Pulmonary artery endothelial cell (primary cell): ENCODE data around the gene HEATR5B. TPM values are rescaled to one million over a fixed set of nuclear protein-coding genes. Genes with fewer than 3 reads are reported as not detected.
"Not testable (repeated sequence)": the region's sequence is repeated elsewhere in the genome, so short reads cannot be mapped to it uniquely, and the experiment has no call there.

Source experiments
- DNase-seq: peaks from one replicate; pipeline ENCODE4 v3.0.0-alpha.2; 2011; ENCODE audit warnings: low read depth, low spot score
- total RNA-seq: library from RNA; depleted of rRNA; stranded (reverse); fragments of >200 nt; gene quantifications from 2 replicates; pipeline ENCODE4 v1.2.3, GENCODE V29; 2014

HEATR5B gene
- total RNA-seq, 1 donor from 2014 or later = 27.1 TPM

DNA sequence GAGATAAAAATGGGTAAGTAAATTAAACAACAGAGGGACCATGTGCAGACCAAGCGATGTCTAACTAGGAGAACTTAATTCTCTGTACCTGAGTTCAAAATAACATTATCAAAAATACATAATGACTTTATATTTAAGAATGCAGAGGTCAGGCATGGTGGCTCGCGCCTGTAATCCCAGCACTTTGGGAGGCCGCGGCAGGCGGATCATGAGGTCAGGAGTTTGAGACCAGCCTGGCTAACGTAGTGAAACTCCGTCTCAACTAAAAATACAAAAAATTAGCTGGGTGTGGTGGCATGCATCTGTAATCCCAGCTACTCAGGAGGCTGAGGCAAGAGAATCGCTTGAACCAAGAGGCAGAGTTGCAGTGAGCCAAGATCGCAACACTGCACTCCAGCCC lies 138.9 kb downstream of the HEATR5B start:
- not testable (repeated sequence) for DNase-seq

DNA sequence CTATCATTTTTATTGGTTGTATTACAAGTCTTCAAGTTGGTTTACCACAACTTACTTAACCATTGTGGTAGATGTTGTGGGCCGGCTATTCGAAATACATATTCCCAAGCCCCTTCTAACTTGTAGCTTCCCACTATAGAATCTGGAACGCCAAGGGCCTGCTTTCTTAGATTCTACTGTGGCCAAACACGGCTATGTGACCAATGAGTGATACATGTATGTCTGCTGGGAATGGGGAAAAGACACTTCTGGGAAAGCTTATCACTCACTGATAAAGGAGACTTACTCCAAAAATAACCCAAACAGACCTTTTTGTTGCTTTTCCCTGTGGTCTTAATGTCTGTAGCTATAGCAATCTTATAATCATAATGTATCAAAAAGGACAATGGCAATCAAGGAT lies 142.3 kb downstream of the HEATR5B start:
- no peak for DNase-seq

DNA sequence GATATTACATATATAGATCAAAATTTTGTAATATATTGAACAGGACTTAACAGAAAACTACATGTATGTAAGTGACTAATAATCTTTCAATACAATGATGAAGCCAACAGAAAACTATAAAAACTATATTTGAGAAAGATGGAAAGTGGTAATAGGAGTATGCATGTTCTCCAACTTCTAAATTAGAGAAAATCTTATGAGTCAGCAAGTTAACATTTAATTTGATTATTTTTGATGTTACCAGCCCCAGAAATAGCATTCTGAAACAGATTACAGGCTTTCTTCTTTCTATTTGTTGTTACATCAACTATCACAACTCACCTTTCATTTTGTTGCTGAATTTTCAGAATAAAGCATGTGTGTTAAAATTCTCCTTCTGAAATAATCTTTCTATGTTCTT lies 147.6 kb downstream of the HEATR5B start:
- DNase-seq = not testable (repeated sequence)

DNA sequence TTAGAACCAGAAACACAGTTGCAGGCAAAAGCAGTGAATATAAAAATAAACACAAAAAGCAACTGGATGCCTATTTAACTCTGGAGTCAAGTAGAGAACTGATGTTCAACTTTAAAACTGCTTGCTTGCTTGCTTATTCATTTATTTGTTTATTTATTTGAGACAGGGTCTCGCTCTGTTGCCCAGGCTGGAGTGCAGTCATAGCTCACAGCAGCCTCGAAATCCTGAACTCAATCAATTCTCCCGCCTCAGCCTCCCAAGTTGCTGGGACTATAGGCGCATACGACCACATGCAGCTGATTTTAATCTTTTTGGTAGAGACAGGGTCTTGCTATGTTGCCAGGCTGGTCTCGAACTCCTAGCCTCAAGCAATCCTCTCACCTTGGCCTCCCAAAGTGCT lies 152.5 kb downstream of the HEATR5B start:
- DNase-seq = not testable (repeated sequence)

Other genes starting within 250 kb of the HEATR5B start
- 19.6 and 34.3 TPM in 2 replicates for gene STRN, start 117.8 kb downstream of the HEATR5B start, total RNA-seq
- 7.3 and 9.8 TPM in 2 replicates for gene GPATCH11, start 146 bp upstream of the HEATR5B start, total RNA-seq
- gene EIF2AK2, start 72.6 kb upstream of the HEATR5B start, total RNA-seq = 29.4 and 36.9 TPM in 2 replicates
- gene SULT6B1, start 104.3 kb upstream of the HEATR5B start, total RNA-seq = not detected in 2 replicates
- gene CEBPZOS, start 112.1 kb upstream of the HEATR5B start, total RNA-seq = 11.1 and 12.5 TPM in 2 replicates
- gene CEBPZ, start 147.2 kb upstream of the HEATR5B start, total RNA-seq = 49.6 and 69.3 TPM in 2 replicates
- gene NDUFAF7, start 147.3 kb upstream of the HEATR5B start, total RNA-seq = 14.4 and 16.5 TPM in 2 replicates
- 84.1 and 88.3 TPM in 2 replicates for gene PRKD3, start 240.5 kb upstream of the HEATR5B start, total RNA-seq